A673 (cell line): Measurements from ENCODE around the gene P2RY6. TPM values are rescaled to one million over a fixed set of nuclear protein-coding genes. Genes with fewer than 3 reads are reported as not detected.

ENCODE experiments used
- BruUV-seq: library from RNA; stranded (reverse); fragments of 400-500 nt; replicated peaks from 2 replicates; lab custom pipeline; 2021; lab: Mats Ljungman, UMichigan
- CTCF ChIA-PET: fragments of 300-600 bp; sonication (Branson Sonifier 250); formaldehyde crosslinking; loops from one replicate; lab custom pipeline; 2022; ENCODE audit warnings: antibody characterized with exemption; lab: Charles Lee
- POLR2A ChIA-PET: fragments of 300-600 bp; sonication (Branson Sonifier 250); formaldehyde crosslinking; loops from one replicate; lab custom pipeline; 2022; ENCODE audit warnings: antibody characterized with exemption; ENCODE audit not compliant: low non-redundant PET; lab: Charles Lee
- DNase-seq: peaks from one replicate; pipeline ENCODE4 v3.0.0-alpha.2; 2015; ENCODE audit warnings: low spot score
- H3K27ac ChIP-seq: fragments of 200-600 bp; sonication (generic); 2 replicates; pipeline ENCODE4 v1.5.1; 2016; ENCODE audit warnings: mixed run types, low read depth, mild to moderate bottlenecking, mixed read lengths, antibody characterized with exemption, low read length; ENCODE audit not compliant: poor library complexity, severe bottlenecking
- H3K27me3 ChIP-seq: fragments of 200-600 bp; sonication (generic); replicated peaks from 2 replicates; pipeline ENCODE4 v1.6.1; 2017; ENCODE audit warnings: mixed run types, low read depth, mild to moderate bottlenecking, mixed read lengths, antibody characterized with exemption, low read length; ENCODE audit not compliant: insufficient read depth, poor library complexity
- H3K36me3 ChIP-seq: fragments of 200-600 bp; sonication (generic); 2 replicates; pipeline ENCODE4 v1.6.1; 2016; ENCODE audit warnings: mixed run types, mild to moderate bottlenecking, mixed read lengths, antibody characterized with exemption, low read length; ENCODE audit not compliant: insufficient read depth, poor library complexity, severe bottlenecking
- H3K4me1 ChIP-seq: fragments of 200-600 bp; sonication (generic); 2 replicates; pipeline ENCODE4 v1.6.1; 2017; ENCODE audit warnings: mixed run types, mild to moderate bottlenecking, mixed read lengths, antibody characterized with exemption, low read length; ENCODE audit not compliant: insufficient read depth, poor library complexity, severe bottlenecking
- H3K4me3 ChIP-seq: fragments of 200-600 bp; sonication (generic); 2 replicates; pipeline ENCODE4 v1.5.1; 2016; ENCODE audit warnings: low read depth, mixed run types, mild to moderate bottlenecking, mixed read lengths, low read length; ENCODE audit not compliant: poor library complexity, severe bottlenecking
- H3K9me3 ChIP-seq: fragments of 200-600 bp; sonication (generic); 2 replicates; pipeline ENCODE4 v1.6.1; 2016; ENCODE audit warnings: mixed run types, low read depth, mild to moderate bottlenecking, mixed read lengths, antibody characterized with exemption, low read length; ENCODE audit not compliant: poor library complexity, severe bottlenecking
- CTCF ChIP-seq: fragments of 300-800, 200-600 bp; sonication (generic); conservative IDR thresholded peaks from 2 replicates; pipeline ENCODE4 v1.5.1; 2017; ENCODE audit warnings: low read depth, mild to moderate bottlenecking, antibody characterized with exemption, low read length, moderate library complexity, mixed read lengths
- EZH2 ChIP-seq: fragments of 200-600 bp; sonication (generic); IDR thresholded peaks from 2 replicates; pipeline ENCODE4 v1.6.1; 2017; ENCODE audit warnings: borderline replicate concordance, low read depth, mild to moderate bottlenecking, mixed read lengths, antibody characterized with exemption, low read length; ENCODE audit not compliant: poor library complexity, severe bottlenecking
- intact Hi-C: fragments of 100-400 bp; cut with micrococcal nuclease; formaldehyde crosslinking; loops from one replicate; pipeline ENCODE4 v1.10.0; 2022; ENCODE audit not compliant: unreplicated experiment
- total RNA-seq: library from RNA; stranded (reverse); gene quantifications from 2 replicates; pipeline ENCODE4 v1.2.3, GENCODE V29; 2021

P2RY6 gene
- total RNA-seq, 1 experiment from 2014 or later: 0.43 TPM

GRCh38 chr11:73284106-73284505, 12.0 kb downstream of the P2RY6 start:
- Histone ChIP-seq H3K36me3 (no peaks in the 10 kb centered on the region), H3K4me3 (no peak overlapping the region), H3K9me3 (no peaks in the 10 kb centered on the region), H3K4me1 (no peaks in the 10 kb centered on the region), H3K27me3 (no peaks in the 10 kb centered on the region), H3K27ac (no peak overlapping the region)
- no peak for DNase-seq
- BruUV-seq: no TSS peak
- intact Hi-C loops: no loop called here
- POLR2A ChIA-PET: no interaction called here
- CTCF ChIA-PET: no interaction called here
- TF ChIP-seq CTCF (no peak), EZH2 (no peak)

GRCh38 chr11:73285721-73286120, 13.6 kb downstream of the P2RY6 start:
- Histone ChIP-seq H3K27me3 (no peaks in the 10 kb centered on the region), H3K9me3 (no peaks in the 10 kb centered on the region), H3K4me3 (no peak overlapping the region), H3K27ac (no peak overlapping the region), H3K4me1 (no peaks in the 10 kb centered on the region), H3K36me3 (no peaks in the 10 kb centered on the region)
- no peak for DNase-seq
- no TSS peak for BruUV-seq
- ChIA-PET CTCF (no interaction called here), POLR2A (no interaction called here)
- intact Hi-C loops: no loop called here
- no peak for TF ChIP-seq EZH2
- TF ChIP-seq CTCF: no peak

GRCh38 chr11:73286240-73286810, 14.2 kb downstream of the P2RY6 start:
- Histone ChIP-seq H3K27me3 (no peaks in the 10 kb centered on the region), H3K4me1 (no peaks in the 10 kb centered on the region), H3K9me3 (no peaks in the 10 kb centered on the region), H3K36me3 (no peaks in the 10 kb centered on the region), H3K27ac (no peak overlapping the region), H3K4me3 (no peak overlapping the region)
- no peak for DNase-seq
- intact Hi-C loops: no loop called here
- ChIA-PET CTCF (no interaction called here), POLR2A (no interaction called here)
- no TSS peak for BruUV-seq
- TF ChIP-seq CTCF (0 out of 2 replicates have a peak, but pooled peaks have one; percentile 14), EZH2 (no peak)
